Measurements from ENCODE around the gene CNOT10. TPM values are rescaled to one million over a fixed set of nuclear protein-coding genes. Genes with fewer than 3 reads are reported as not detected.
"Not testable (repeated sequence)": the region's sequence is repeated elsewhere in the genome, so short reads cannot be mapped to it uniquely, and the experiment has no call there.

The CNOT10 gene
- polyA plus RNA-seq, 4 donors = 37.7 to 51.3 (median 50.2) TPM

DNA sequence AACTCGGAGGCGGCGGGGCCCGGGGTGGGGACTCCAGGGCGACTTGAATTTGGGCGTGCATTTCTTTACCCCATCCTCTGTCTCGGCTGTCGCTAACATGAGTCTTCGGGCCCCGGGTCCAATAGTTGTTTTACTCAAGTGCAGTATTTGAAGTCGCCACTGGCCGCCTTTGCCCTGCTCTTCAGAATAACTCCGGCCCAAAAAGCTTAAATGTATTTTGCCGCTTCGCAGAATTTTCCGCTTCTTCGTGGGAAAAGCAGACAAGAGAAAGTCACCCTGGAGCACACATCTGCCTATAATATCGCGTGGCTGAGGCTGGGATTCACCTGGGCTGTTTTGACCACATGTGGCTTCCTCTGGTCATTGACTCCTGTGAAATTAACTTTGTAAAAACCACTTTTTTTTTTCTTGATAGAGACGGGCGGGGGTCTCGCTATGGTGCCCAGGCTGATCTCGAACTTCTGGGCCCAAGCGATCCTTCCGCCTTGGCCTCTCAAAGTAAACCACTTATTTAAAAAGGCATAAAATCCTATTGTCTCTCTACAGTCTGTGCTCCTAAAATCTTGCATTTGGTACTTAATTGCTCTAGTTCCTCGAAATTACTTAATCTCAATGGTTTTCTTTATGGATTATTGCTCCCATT lies 676 bp downstream of the CNOT10 start:
- DNase-seq (ENCODE audit: low read depth in 4 of 4, low spot score in 3 of 4) = no peak

DNA sequence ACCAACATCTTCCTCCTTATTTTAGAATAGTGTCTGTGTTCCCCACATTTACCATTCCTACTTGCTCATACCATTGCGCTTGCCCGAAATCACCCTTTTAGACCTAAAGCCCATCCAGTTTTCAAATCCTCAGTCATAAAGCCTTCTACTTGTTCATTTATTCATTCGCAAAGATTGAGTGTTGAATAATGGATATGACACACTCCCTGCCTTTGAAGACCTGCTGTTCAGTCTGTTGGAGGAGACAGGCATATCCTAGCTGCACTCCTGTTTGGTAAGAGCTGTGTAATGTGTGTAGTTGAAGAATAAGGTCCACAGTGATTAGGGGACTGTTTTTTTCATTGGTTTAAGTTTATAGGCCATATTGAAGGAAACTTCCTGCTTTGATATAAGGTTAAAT lies 1.7 kb downstream of the CNOT10 start:
- DNase-seq (ENCODE audit: low read depth in 4 of 4, low spot score in 3 of 4) = no peak

DNA sequence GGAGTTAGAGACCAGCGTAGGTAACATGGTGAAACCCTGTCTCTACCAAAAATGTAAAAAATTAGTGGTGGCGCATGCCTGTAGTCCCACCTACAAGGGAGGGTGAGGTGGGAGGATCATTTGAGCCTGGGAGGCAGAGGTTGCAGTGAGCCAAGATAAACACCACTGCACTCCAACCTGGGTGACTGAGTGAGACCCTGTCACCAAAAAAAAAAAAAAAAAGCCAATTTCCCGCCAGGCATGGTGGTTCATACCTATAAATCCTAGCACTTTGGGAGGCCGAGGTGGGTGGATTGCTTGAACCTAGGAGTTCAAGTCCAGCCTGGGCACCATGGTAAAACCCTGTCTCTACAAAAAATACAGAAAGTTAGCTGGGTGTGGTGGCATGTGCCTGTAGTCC lies 6.9 kb downstream of the CNOT10 start:
- no peak for DNase-seq (ENCODE audit: low read depth in 4 of 4, low spot score in 3 of 4)

DNA sequence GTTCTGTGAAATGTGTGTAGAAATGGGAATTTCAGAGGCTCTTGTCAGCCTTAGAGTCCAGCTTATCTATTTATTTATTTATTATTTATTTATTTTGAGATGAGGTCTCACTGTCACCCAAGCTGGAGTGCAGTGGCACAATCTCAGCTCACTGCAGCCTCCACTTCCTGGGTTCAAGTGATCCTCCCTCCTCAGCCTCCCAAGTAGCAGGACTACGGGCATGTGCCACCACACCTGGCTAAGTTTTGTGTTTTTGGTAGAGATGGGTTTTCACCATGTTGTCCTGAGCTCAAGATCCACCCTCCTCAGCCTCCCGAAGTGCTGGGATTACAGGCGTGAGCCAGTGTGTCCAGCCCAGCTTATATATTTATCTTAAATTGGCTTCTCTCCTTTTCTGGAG lies 11.5 kb downstream of the CNOT10 start:
- DNase-seq (ENCODE audit: low read depth in 4 of 4, low spot score in 3 of 4) = no peak

DNA sequence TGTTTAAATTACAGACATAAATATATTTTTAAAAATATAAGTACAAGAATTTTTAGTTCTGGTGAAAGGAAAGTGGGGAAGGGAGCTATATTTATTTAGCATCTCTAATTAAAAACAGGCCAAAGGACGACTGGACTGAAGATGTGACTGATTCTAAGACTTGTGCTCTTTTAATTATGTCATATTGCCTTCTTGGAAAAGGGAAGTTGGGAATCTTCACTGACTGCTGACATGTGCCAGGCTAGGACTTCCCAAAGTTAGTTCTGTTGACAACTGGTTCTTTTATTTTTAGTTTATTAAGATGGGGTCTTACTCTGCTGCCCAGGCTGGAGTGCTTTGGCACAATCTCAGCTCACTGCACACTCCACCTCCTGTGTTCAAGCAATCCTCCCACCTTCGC lies 13.5 kb downstream of the CNOT10 start:
- no peak for DNase-seq (ENCODE audit: low read depth in 4 of 4, low spot score in 3 of 4)

DNA sequence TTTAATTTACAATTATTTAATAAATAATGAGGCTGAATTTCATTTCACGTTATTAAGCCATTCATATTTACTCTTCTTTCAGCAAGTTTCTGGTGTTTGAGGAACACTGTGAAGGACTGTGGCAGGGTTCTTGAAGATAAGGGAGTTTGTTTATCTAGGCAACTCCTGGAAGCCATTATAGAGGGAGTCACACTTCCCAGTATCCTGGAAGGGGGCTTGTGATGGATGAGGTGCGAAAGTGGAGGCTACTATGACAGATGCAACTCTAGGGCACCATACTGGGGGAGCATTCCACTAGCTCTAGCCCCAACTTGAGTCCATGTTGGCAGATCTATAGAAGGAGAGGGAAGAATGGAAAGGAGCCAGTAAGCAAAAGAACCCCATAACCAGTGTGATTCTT lies 14.4 kb downstream of the CNOT10 start:
- no peak for DNase-seq (ENCODE audit: low read depth in 4 of 4, low spot score in 3 of 4)

DNA sequence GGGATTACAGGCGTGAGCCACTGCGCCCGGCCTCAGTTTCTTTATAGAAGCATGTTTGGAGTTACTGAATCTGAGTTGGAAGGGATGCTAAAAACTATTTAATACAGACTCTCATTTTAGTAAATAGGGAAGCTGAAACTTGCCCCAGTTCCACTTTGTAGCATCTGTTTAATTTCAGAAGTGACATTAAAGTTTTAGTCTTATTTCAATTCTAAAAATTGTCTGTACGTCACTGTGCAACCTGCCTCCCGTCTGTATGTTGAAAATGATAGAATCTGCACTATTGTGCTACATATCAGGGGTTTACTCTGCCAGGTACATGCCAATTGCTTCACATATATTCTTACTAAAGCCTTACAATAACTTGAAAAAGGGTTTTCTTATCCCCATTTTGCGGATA lies 15.3 kb downstream of the CNOT10 start:
- DNase-seq (ENCODE audit: low read depth in 4 of 4, low spot score in 3 of 4) = no peak

DNA sequence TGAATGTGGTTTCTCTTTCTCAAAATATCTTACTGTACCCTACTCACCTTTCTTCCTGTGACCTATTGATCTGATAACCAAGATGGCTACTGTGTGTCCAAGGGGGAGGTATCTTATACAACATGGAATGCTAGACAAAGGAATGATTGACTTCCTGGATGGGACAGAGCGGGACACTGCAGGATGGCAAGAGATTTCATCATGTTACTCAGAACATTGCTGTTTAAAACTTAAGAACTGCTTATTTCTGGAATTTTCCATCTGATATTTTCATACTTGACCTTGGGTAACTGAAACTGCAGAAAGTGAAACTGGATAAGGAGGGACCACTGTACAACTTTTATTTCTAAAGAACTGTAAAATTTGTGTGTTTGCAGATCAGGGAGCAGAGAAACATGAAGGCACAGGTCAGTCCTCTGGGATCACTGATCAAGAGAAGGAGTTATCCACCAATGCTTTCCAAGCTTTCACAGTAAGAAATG lies 18.5 kb downstream of the CNOT10 start:
- DNase-seq (ENCODE audit: low read depth in 4 of 4, low spot score in 3 of 4) = no peak

DNA sequence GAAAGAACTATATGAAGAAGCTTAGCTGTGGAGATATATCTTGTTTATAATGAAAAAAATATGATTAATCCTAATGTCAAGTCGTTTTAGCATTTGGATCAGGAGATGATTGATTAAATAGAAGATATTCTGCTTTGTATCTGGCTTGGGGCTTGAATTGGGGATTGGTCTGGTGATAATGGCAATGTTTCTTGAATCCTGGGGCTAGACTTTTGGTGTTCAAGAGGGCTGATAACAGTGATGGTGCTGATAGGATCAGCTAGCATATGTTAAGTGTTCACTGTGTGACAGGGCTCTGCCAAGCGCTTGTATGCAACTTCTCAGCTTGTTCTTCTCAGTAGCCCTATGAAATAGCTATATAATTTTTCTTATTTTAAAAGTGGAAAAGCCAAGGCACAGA lies 20.2 kb downstream of the CNOT10 start:
- DNase-seq (ENCODE audit: low read depth in 4 of 4, low spot score in 3 of 4) = no peak

DNA sequence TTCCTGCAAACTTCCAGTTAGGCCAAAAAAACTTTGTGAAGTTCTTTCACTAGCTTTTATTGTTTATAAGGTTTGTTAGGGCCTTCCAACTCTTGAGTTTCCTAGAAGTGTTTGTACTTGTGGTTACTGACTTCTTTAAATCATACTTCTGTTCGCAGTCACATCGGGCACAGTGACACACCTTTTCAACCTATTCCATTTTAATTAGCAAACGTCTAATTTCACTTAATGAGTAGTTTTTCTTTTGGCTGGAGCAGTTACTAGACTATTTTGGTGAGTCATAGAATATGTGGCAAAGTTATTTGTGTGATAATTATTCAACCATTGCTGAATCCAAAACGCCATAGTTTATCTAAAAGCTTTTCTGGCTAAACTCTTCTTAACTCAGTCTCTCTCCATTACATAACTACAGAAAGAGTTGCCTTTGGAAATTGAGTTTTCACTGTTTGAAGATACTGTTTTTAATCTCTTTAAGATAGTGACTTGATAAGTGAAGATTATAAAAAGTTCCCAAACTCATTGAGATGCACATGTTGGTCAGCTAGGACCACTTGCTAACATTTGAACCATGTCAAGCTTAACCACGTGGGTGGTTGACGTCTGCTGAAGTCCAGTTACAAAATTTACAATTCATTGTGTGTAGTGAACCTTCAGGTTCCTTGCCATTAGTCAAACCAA lies 21.5 kb downstream of the CNOT10 start:
- DNase-seq (ENCODE audit: low read depth in 4 of 4, low spot score in 3 of 4) = no peak

DNA sequence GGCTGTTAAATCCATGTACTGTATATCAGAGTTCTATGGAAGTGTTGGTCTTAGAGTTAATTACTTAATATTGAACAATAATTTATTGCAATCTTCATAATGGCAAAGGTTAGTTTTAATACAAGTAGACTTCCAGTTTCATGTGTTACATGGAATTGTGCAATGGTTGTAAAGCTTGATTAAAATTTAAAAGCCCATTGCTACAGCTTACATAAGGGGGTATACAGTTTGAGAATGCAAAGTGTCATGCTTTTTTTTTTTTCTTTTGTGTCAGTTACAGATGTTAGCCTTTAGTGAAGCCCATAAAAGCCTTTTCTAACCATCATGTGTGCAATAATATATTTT lies 22.0 kb downstream of the CNOT10 start:
- DNase-seq (ENCODE audit: low read depth in 4 of 4, low spot score in 3 of 4) = no peak

DNA sequence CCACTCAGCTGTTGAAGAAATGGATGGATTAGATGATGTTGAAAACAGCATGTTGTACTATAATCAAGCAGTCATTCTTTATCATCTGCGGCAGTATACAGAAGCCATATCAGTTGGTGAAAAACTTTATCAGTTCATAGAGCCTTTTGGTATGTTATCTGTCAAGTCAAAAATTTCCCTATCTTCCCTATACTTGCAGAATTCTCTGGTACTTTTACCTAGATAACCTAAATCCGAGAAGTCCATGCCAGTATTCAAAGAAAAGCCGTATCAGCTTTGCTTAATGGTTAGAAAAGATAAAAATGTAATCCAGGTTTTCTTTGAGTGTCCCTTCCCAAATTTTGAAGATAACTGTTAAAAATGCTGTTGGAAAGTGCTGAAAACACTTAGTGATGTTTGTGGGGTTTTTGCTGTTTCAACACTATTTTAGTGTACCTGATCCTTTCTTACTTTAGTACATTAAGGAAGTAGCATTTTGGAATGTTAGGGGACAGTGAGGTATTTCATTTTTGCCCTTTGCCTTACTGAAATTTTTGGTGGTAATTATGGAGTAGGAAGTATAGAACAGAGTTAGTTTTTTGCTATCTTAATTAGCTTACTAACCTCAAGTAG lies 23.8 kb downstream of the CNOT10 start:
- no peak for DNase-seq (ENCODE audit: low read depth in 4 of 4, low spot score in 3 of 4)

DNA sequence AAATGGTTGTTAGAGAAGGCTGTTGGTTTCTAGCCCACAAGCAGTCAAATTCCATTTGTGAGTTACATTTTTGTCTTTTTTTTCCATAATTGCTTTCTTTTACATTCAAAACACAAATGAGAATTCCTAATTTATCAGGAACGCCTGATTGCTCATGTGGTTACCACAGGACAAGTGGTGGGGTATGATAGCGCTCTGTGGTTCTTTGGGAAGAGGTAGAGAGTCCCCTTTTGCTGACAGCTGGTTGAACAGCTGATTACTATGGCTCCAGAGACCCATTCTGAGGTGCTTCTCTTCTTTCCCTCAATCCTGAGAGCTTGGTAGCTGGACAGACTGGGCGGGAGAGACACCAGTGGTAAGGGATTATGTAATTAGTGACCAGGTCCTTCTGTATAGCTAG lies 24.4 kb downstream of the CNOT10 start:
- DNase-seq (ENCODE audit: low read depth in 4 of 4, low spot score in 3 of 4) = no peak

DNA sequence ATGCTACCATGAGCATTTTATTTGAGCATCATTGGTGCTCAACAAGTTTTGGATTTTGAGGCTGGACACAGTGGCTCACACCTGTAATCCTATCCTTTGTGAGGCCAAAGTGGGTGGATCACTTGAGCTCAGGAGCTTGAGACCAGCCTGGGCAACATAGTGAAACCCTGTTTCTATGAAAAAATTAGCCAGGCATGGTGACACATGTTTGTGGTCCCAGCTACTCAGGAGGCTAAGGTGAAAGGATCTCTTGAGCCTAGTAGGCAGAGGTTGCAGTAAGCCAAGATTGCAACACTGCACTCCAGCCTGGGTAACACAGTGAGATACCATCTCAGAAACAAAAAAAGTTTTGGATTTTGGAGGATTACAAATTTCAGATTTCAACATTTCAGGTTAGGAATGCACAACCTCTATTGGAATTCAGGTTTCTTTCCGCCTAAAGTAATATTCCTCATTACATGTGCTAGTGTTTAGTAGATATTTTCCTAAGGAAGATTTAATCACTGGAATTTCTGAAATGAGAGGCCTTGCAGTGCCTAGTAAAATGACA lies 27.6 kb downstream of the CNOT10 start:
- DNase-seq (ENCODE audit: low read depth in 4 of 4, low spot score in 3 of 4) = no peak

DNA sequence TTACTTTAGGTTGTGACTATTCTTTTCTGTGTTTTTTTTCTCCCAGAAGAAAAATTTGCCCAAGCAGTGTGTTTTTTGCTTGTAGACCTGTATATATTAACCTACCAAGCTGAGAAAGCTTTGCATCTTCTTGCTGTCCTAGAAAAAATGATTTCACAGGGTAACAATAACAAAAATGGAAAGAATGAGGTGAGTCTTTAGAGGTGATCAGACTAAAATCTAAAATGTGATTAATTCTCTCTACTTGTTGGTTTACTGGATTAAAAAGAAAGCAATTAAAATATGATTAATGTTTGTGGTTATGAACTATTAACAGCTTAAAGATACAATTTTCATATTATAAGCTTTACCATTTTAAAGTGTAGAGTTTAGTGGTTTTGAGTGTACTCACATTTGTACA lies 28.2 kb downstream of the CNOT10 start:
- DNase-seq (ENCODE audit: low read depth in 4 of 4, low spot score in 3 of 4) = no peak

DNA sequence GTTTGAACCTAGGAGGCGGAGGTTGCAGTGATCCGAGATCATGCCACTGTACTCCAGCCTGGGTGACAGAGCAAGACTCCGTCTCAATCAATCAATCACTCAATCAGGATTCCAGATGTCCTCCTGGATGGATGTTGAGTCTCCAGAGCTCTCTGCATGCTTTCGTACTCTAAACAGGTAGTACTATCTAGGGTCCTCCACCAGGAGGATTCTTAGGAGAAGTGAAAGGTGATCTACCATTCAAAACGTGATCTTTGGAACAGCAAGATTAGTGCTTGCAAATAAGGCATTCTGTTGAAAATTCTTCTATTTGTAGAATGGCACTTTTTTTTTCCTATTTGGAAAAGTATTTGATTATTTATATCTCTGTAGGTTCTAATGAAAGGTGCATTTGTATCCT lies 34.3 kb downstream of the CNOT10 start:
- DNase-seq (ENCODE audit: low read depth in 4 of 4, low spot score in 3 of 4) = no peak

DNA sequence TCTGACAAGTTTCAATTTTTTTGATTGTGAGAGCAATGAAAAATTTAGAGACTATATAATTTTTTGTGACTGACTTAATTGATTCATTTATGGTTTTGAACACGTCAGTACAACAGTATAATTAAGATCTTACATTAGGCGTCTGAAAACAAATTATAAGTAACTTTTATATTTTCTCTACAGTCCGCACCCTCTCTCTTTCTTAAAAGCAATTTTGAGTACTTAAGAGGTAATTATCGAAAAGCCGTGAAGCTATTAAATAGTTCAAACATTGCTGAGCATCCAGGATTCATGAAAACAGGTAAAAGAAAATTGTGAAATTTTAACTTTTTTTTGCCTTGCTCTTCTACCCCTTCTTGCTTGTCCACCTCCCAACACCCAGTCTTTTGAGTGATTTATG lies 34.9 kb downstream of the CNOT10 start:
- no peak for DNase-seq (ENCODE audit: low read depth in 4 of 4, low spot score in 3 of 4)

DNA sequence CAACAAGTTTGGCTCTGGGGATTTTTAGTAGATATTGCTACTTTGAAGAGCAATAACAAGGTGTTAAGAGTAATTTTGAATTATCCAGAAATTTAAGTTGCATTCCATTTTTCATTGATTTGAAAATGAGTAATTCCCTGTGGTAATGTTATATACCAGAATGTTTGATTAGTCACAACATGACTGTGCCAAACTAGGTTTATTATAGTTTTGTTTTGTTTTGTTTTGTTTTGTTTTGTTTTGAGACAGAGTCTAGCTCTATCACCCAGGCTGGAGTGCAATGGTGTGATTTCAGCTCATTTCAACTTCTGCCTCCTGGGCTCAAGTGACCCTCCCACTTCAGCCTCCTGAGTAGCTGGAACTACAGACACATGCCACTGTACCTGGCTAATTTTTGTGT lies 40.7 kb downstream of the CNOT10 start:
- no peak for DNase-seq (ENCODE audit: low read depth in 4 of 4, low spot score in 3 of 4)

DNA sequence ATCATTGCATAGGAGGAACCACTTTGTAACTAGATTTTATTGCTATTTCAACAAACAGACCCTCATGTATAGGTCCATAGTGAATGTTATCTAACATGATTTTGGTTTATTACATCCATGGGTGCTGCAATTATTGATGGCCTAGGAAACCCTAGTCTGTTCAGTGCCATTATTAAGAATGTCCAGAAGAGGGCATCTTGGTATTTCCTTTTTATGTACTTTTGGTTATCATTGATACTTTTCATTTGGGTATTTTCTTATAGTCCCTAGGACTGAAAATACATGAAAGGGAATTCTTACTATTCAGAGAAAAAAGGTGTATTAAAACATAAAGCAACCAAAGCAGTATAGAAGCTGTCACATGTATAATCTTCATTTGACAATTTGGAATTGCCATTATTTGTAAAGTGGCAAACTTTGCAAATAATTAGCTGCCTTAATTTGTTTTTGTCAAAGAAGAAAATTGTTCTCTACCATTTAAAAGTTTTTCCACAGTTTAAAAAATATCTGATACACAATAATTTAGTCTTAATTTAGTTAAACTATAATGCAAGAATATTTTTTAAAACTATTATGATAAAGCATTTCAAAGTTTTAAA lies 48.7 kb downstream of the CNOT10 start:
- DNase-seq (ENCODE audit: low read depth in 4 of 4, low spot score in 3 of 4) = no peak

DNA sequence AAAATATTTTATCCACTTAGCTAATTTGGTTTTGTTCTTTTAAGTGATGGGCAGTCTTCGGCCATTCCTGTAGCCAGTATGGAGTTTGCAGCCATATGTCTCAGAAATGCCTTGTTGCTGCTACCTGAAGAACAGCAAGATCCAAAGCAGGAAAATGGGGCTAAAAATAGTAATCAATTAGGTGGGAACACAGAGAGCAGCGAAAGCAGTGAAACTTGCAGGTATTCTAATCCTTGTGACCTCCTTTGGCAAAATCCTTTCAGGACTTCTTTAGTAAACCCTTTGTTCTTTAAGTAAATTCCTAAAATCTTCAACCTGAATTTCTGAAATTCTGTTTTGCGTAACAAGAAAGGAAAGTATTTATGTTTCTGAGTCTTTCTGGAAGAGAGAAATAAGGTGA lies 49.8 kb downstream of the CNOT10 start:
- DNase-seq (ENCODE audit: low read depth in 4 of 4, low spot score in 3 of 4) = no peak

DNA sequence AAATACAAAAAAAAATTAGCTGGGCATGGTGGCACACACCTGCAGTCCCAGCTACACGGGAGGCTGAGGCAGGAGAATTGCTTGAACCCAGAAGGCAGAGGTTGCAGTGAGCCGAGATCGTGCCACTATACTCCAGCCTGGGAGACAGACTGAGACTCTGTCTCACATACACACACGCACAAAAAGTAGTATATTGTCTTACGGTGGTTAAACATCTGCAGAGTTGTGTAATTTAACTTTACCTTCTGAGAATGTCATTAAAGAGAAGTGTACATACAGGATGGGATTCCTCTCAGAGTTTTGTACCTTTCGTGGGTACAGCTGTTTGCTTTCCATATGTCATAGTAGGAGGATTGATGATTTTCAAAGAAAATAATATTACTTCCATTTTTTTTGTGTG lies 58.5 kb downstream of the CNOT10 start:
- not testable (repeated sequence) for DNase-seq (ENCODE audit: low read depth in 4 of 4, low spot score in 3 of 4)

DNA sequence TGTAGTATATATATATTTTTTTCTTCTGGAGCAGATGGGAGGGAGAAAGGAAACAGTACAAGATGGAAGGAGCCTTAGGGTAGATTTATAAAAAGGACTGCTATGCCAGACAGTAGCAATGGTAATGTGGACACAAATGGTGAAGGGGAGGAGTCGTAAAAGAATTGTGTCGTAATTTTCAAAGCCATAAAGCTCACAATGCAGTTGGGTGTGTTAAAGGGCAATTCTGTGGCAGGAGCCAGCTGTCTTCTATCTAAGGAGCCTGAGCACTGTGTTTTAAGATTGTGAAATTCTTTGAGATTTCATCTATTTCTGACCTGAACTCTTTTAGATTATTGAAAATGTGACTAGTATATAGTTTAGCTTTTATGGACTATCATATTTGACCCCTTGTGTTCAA lies 58.9 kb downstream of the CNOT10 start:
- DNase-seq (ENCODE audit: low read depth in 4 of 4, low spot score in 3 of 4) = peak in 2 of 4 donors; percentile 22 to 24
